ENCODE measurements around the gene OSBPL3. TPM values are rescaled to one million over a fixed set of nuclear protein-coding genes. Genes with fewer than 3 reads are reported as not detected.

OSBPL3 gene
- total and polyA plus RNA-seq, 2 donors (not counting 1 experiment from before 2014, with no cell fraction given) = 13.5 to 67.6 TPM

GRCh38 chr7:24903559-24903958, 76.4 kb downstream of the OSBPL3 start:
- TF ChIP-seq CTCF (IDR thresholded peaks at IDR 0.05) (no peak), EZH2 (IDR thresholded peaks at IDR 0.05; ENCODE audit: borderline replicate concordance, insufficient read depth, low read depth, low read length, poor library complexity, severe bottlenecking) (no peak)
- H3K4me3 Mint-ChIP-seq = no peak overlapping the region
- peaks cover 24 to 25% of the 10 kb centered on the region in 2 donors for H3K4me1 ChIP-seq (ENCODE audit: control insufficient read depth in 2 of 2, insufficient read depth in 2 of 2, low read length in 2 of 2)
- no peaks in the 10 kb centered on the region for H3K9me3 ChIP-seq (ENCODE audit: control extremely low read depth in 1 of 3, control insufficient read depth in 2 of 3, insufficient read depth in 1 of 3, low read length in 2 of 3)
- no peak overlapping the region for H3K9ac ChIP-seq (ENCODE audit: low read length)
- no peak for ATAC-seq (ENCODE audit: low read depth)
- H2AFZ ChIP-seq (ENCODE audit: insufficient read depth, low read depth, low read length, poor library complexity, severe bottlenecking) = no peak overlapping the region
- ChIA-PET POLR2A (no interaction called here), CTCF (no interaction called here)
- peaks cover 34% of the 10 kb centered on the region for H3K4me1 Mint-ChIP-seq
- no peaks in the 10 kb centered on the region for H3K27me3 Mint-ChIP-seq
- no peak overlapping the region for H3K27ac Mint-ChIP-seq
- H3K4me3 ChIP-seq (ENCODE audit: control extremely low read depth in 1 of 5, extremely low read depth in 1 of 5, insufficient read depth in 1 of 5, low read depth in 2 of 5, low read length in 4 of 5) = no peak overlapping the region
- no peaks in the 10 kb centered on the region for H4K20me1 ChIP-seq (ENCODE audit: control insufficient read depth, insufficient read depth, low read length, poor library complexity, severe bottlenecking)
- H3K36me3 ChIP-seq (replicated peaks in 1 of 2; ENCODE audit: control extremely low read depth in 1 of 2, control insufficient read depth in 1 of 2, extremely low read depth in 1 of 2, insufficient read depth in 2 of 2, low read length in 1 of 2) = no peaks in the 10 kb centered on the region
- intact Hi-C loops (cut with micrococcal nuclease) = no loop called here
- H3K9me3 Mint-ChIP-seq (ENCODE audit: insufficient read depth) = no peaks in the 10 kb centered on the region
- no peak for DNase-seq
- H3K27me3 ChIP-seq (replicated peaks in 1 of 4; ENCODE audit: control extremely low read depth in 1 of 4, control insufficient read depth in 3 of 4, insufficient read depth in 4 of 4, low read length in 3 of 4) = no peaks in the 10 kb centered on the region
- no peak overlapping the region for H3K27ac ChIP-seq (ENCODE audit: low read length in 2 of 2)
- H3K4me2 ChIP-seq (replicated peaks; ENCODE audit: low read depth, low read length, poor library complexity, severe bottlenecking) = no peak overlapping the region
- H3K79me2 ChIP-seq (ENCODE audit: control insufficient read depth, insufficient read depth, low read length) = peaks cover 26% of the 10 kb centered on the region
- 100% methylated on average over 1 of the region's 3 CpGs for WGBS (ENCODE audit: insufficient coverage)

- 100% methylated on average over 1 of the region's 2 CpGs for WGBS (ENCODE audit: insufficient coverage)
- TF ChIP-seq EZH2 (IDR thresholded peaks at IDR 0.05; ENCODE audit: borderline replicate concordance, insufficient read depth, low read depth, low read length, poor library complexity, severe bottlenecking) (no peak), CTCF (IDR thresholded peaks at IDR 0.05) (no peak)
- Histone ChIP-seq H3K4me3 (ENCODE audit: control extremely low read depth in 1 of 5, extremely low read depth in 1 of 5, insufficient read depth in 1 of 5, low read depth in 2 of 5, low read length in 4 of 5) (no peak overlapping the region), H3K27ac (ENCODE audit: low read length in 2 of 2) (no peak overlapping the region), H3K27me3 (replicated peaks in 1 of 4; ENCODE audit: control extremely low read depth in 1 of 4, control insufficient read depth in 3 of 4, insufficient read depth in 4 of 4, low read length in 3 of 4) (no peaks in the 10 kb centered on the region), H3K9me3 (ENCODE audit: control extremely low read depth in 1 of 3, control insufficient read depth in 2 of 3, insufficient read depth in 1 of 3, low read length in 2 of 3) (no peaks in the 10 kb centered on the region), H4K20me1 (ENCODE audit: control insufficient read depth, insufficient read depth, low read length, poor library complexity, severe bottlenecking) (no peaks in the 10 kb centered on the region), H3K9ac (ENCODE audit: low read length) (no peak overlapping the region), H3K4me2 (replicated peaks; ENCODE audit: low read depth, low read length, poor library complexity, severe bottlenecking) (no peak overlapping the region), H3K79me2 (ENCODE audit: control insufficient read depth, insufficient read depth, low read length) (peaks cover 29% of the 10 kb centered on the region), H2AFZ (ENCODE audit: insufficient read depth, low read depth, low read length, poor library complexity, severe bottlenecking) (no peak overlapping the region), H3K36me3 (replicated peaks in 1 of 2; ENCODE audit: control extremely low read depth in 1 of 2, control insufficient read depth in 1 of 2, extremely low read depth in 1 of 2, insufficient read depth in 2 of 2, low read length in 1 of 2) (no peaks in the 10 kb centered on the region), H3K4me1 (ENCODE audit: control insufficient read depth in 2 of 2, insufficient read depth in 2 of 2, low read length in 2 of 2) (peaks cover 21 to 25% of the 10 kb centered on the region in 2 donors)
- intact Hi-C loops (cut with micrococcal nuclease) = no loop called here
- Mint-ChIP-seq H3K4me3 (no peak overlapping the region), H3K9me3 (ENCODE audit: insufficient read depth) (no peaks in the 10 kb centered on the region), H3K27ac (no peak overlapping the region), H3K27me3 (no peaks in the 10 kb centered on the region), H3K4me1 (peaks cover 37% of the 10 kb centered on the region)
- ChIA-PET CTCF (no interaction called here), POLR2A (no interaction called here)
- ATAC-seq (ENCODE audit: low read depth) (no peak), DNase-seq (no peak)
Observed at GRCh38 chr7:24902931-24903330, 77.0 kb downstream of the OSBPL3 start.

Measured in B cell (primary cell).